Muscle layer of duodenum (tissue), 2 donors: ENCODE data around the gene BMPR2.

Source experiments
- H3K27ac ChIP-seq: one replicate; pipeline ENCODE4 v1.7.0; 2013; ENCODE audit warnings: mild to moderate bottlenecking, low read length
- H3K27me3 ChIP-seq: one replicate; pipeline ENCODE4 v1.7.0; 2013; ENCODE audit warnings: low read depth, mild to moderate bottlenecking, control low read depth, low read length
- H3K36me3 ChIP-seq, 2 donors: one replicate each; pipeline ENCODE4 v1.7.0; 2013; ENCODE audit warnings: low read length in 2 of 2, control low read depth in 1 of 2, mild to moderate bottlenecking in 1 of 2; ENCODE audit not compliant: insufficient read depth in 2 of 2, control insufficient read depth in 1 of 2
- H3K4me1 ChIP-seq, 2 donors: one replicate each; pipeline ENCODE4 v1.7.0; 2013; ENCODE audit warnings: low read length in 2 of 2, mild to moderate bottlenecking in 2 of 2, control low read depth in 1 of 2, moderate library complexity in 1 of 2; ENCODE audit not compliant: insufficient read depth in 2 of 2, control insufficient read depth in 1 of 2
- H3K4me3 ChIP-seq, 2 donors: one replicate each; pipeline ENCODE4 v1.7.0; 2013; ENCODE audit warnings: low read length in 2 of 2, low read depth in 1 of 2, mild to moderate bottlenecking in 1 of 2
- H3K9me3 ChIP-seq, 2 donors: one replicate each; pipeline ENCODE4 v1.7.0; 2013; ENCODE audit warnings: low read length in 2 of 2, control low read depth in 1 of 2, mild to moderate bottlenecking in 1 of 2; ENCODE audit not compliant: control insufficient read depth in 1 of 2
- donor health status: healthy.

The BMPR2 gene

GRCh38 chr2:202608142-202608852, 232.2 kb downstream of the BMPR2 start:
- Histone ChIP-seq H3K27me3 (no peaks in the 10 kb centered on the region), H3K9me3 (no peaks in the 10 kb centered on the region), H3K4me1 (no peaks in the 10 kb centered on the region), H3K27ac (no peak overlapping the region), H3K36me3 (no peaks in the 10 kb centered on the region), H3K4me3 (no peak overlapping the region)

GRCh38 chr2:202609381-202610145, 233.4 kb downstream of the BMPR2 start:
- Histone ChIP-seq H3K36me3 (no peaks in the 10 kb centered on the region), H3K27me3 (no peaks in the 10 kb centered on the region), H3K4me1 (no peaks in the 10 kb centered on the region), H3K9me3 (no peaks in the 10 kb centered on the region), H3K27ac (no peak overlapping the region), H3K4me3 (no peak overlapping the region)

- Histone ChIP-seq H3K4me1 (no peaks in the 10 kb centered on the region), H3K27me3 (no peaks in the 10 kb centered on the region), H3K36me3 (no peaks in the 10 kb centered on the region), H3K27ac (no peak overlapping the region), H3K4me3 (no peak overlapping the region), H3K9me3 (no peaks in the 10 kb centered on the region)
Measured at GRCh38 chr2:202610380-202610779, 234.3 kb downstream of the BMPR2 start.

GRCh38 chr2:202612145-202612544, 236.0 kb downstream of the BMPR2 start:
- Histone ChIP-seq H3K27me3 (no peaks in the 10 kb centered on the region), H3K4me3 (no peak overlapping the region), H3K9me3 (no peaks in the 10 kb centered on the region), H3K27ac (no peak overlapping the region), H3K36me3 (no peaks in the 10 kb centered on the region), H3K4me1 (no peaks in the 10 kb centered on the region)

- Histone ChIP-seq H3K36me3 (no peaks in the 10 kb centered on the region), H3K4me3 (no peak overlapping the region), H3K4me1 (no peaks in the 10 kb centered on the region), H3K9me3 (no peaks in the 10 kb centered on the region), H3K27me3 (no peaks in the 10 kb centered on the region), H3K27ac (no peak overlapping the region)
Measured at GRCh38 chr2:202613479-202613878, 237.4 kb downstream of the BMPR2 start.
